HL-60 (cell line): ENCODE results near the gene SMCO2.

Experiments
- DNase-seq, 2 experiments: peaks; one replicate each; pipeline ENCODE4 v3.0.0-alpha.2; 2010 to 2020; ENCODE audit warnings: low read depth in 1 of 2, low spot score in 1 of 2
- H3K27ac ChIP-seq: fragments of 250-450 bp; sonication (Bioruptor Pico); replicated peaks from 2 replicates; pipeline ENCODE4 v1.5.1; 2020; ENCODE audit warnings: mild to moderate bottlenecking, moderate library complexity
- H3K27me3 ChIP-seq: fragments of 250-450 bp; sonication (Bioruptor Pico); 2 replicates; pipeline ENCODE4 v1.5.1; 2021; ENCODE audit warnings: mild to moderate bottlenecking, moderate library complexity; ENCODE audit not compliant: insufficient read depth, poor library complexity, severe bottlenecking
- H3K4me3 ChIP-seq: replicated peaks from 2 replicates; pipeline ENCODE4 v1.5.1; 2011; ENCODE audit warnings: mild to moderate bottlenecking, control low read depth, low read length; ENCODE audit not compliant: insufficient read depth
- CTCF ChIP-seq: IDR thresholded peaks from one replicate; pipeline ENCODE4 v1.5.1; 2011; ENCODE audit warnings: low read length, control low read depth, inconsistent platforms; ENCODE audit not compliant: insufficient read depth
- GABPA ChIP-seq: IDR thresholded peaks from 2 replicates; pipeline ENCODE4 v1.6.1; 2012; ENCODE audit warnings: low read depth
- POLR2AphosphoS5 ChIP-seq: IDR thresholded peaks from 2 replicates; pipeline ENCODE4 v1.6.1; 2012; ENCODE audit warnings: low read depth
- REST ChIP-seq: IDR thresholded peaks from 2 replicates; pipeline ENCODE4 v1.6.1; 2012; ENCODE audit warnings: low read depth; ENCODE audit not compliant: insufficient replicate concordance
- SPI1 ChIP-seq: IDR thresholded peaks from 2 replicates; pipeline ENCODE4 v1.6.1; 2012; ENCODE audit warnings: low read depth, mild to moderate bottlenecking, borderline replicate concordance

The SMCO2 gene

DNA sequence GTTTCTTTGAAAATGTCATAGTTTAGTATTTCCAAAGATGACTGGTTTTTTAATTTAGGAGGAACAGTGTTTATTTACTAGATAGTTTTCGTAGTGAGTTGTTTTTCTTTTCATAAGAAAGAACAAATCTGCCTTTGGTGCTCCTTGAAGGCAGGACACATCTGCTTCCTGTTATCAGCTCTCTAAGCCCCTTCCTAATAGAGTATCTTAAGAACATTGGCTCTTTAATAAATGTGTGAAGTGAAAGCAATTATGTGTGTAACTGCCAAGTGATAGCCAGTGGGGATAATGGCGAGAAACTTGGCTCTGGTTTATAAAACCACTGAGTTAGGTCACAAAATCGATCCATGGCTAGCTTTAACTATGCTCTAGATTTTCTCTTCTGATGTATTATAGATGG lies 54.0 kb downstream of the SMCO2 start:
- TF ChIP-seq CTCF (no peak), REST (no peak), GABPA (no peak), SPI1 (no peak), POLR2AphosphoS5 (no peak)
- DNase-seq = no peak
- Histone ChIP-seq H3K27ac (no peak overlapping the region), H3K27me3 (no peaks in the 10 kb centered on the region), H3K4me3 (no peak overlapping the region)

GRCh38 chr12:27502021-27502435 lies 55.5 kb downstream of the SMCO2 start:
- no peak for DNase-seq
- H3K27ac ChIP-seq = no peak overlapping the region
- TF ChIP-seq REST (no peak), GABPA (no peak), CTCF (no peak), POLR2AphosphoS5 (no peak), SPI1 (no peak)
- H3K27me3 ChIP-seq = no peaks in the 10 kb centered on the region
- H3K4me3 ChIP-seq = no peak overlapping the region

DNA sequence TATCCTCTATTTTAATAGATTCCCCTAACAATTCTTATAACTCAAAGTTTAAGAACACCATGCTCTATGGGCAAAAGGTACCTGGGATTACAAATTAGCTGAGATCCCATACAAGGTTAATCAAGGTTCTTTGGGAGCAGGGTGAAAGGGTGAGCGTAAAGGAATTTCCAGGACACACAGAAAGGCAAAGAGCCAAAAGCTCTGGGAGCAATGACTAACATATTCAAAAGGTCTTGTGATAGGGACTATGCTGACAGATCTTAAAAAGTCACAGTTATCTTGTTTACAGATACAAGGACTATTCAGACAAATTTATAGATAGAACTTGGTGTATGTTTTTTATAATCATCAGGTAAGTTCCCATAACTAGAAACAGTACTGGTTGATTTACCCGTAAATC lies 58.0 kb downstream of the SMCO2 start:
- no peak overlapping the region for H3K4me3 ChIP-seq
- no peak overlapping the region for H3K27ac ChIP-seq
- DNase-seq = no peak
- no peak for TF ChIP-seq CTCF
- no peak for TF ChIP-seq GABPA
- TF ChIP-seq POLR2AphosphoS5 = no peak
- TF ChIP-seq SPI1 = no peak
- no peak for TF ChIP-seq REST
- H3K27me3 ChIP-seq = peaks cover 2% of the 10 kb centered on the region
